ENCODE results near the gene GIGYF2.

DNA sequence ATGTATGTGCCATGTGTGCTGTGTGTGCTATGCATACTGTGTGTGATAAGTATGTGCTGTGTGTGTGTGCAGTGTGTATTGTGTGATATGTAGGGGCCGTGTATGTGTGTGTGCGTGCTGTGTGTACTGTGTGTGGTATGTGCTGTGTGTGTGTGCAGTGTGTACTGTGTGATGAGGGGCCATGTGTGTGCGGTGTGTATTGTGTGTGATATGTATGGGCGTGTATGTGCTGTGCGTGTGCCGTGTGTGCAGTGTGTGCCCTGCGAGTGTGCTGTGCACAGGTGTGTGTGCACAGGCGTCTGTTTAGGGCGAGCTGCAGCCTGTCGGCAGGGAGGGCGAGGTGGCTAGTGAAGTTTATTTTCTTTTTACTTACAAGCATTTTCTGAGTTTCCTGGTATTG lies 189.0 kb downstream of the GIGYF2 start:
- TF ChIP-seq, protein P1, sequence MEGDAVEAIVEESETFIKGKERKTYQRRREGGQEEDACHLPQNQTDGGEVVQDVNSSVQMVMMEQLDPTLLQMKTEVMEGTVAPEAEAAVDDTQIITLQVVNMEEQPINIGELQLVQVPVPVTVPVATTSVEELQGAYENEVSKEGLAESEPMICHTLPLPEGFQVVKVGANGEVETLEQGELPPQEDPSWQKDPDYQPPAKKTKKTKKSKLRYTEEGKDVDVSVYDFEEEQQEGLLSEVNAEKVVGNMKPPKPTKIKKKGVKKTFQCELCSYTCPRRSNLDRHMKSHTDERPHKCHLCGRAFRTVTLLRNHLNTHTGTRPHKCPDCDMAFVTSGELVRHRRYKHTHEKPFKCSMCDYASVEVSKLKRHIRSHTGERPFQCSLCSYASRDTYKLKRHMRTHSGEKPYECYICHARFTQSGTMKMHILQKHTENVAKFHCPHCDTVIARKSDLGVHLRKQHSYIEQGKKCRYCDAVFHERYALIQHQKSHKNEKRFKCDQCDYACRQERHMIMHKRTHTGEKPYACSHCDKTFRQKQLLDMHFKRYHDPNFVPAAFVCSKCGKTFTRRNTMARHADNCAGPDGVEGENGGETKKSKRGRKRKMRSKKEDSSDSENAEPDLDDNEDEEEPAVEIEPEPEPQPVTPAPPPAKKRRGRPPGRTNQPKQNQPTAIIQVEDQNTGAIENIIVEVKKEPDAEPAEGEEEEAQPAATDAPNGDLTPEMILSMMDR (IDR thresholded peaks at IDR 0.05; ENCODE audit: low read depth, low read length), result no peak
- TF ChIP-seq POLR2A (IDR thresholded peaks at IDR 0.05; ENCODE audit: extremely low read depth, insufficient read length), result no peak
- TF ChIP-seq, protein P2, sequence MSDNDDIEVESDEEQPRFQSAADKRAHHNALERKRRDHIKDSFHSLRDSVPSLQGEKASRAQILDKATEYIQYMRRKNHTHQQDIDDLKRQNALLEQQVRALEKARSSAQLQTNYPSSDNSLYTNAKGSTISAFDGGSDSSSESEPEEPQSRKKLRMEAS (IDR thresholded peaks at IDR 0.05; ENCODE audit: low read depth, low read length), result no peak
- TF ChIP-seq MYC (IDR thresholded peaks at IDR 0.05; ENCODE audit: low read depth, low read length), result no peak

Measured in NB4 (cell line).